Stimulated activated CD4-positive, alpha-beta T cell treated with anti-CD3 and anti-CD28 coated beads, Interleukin-4, amount 100 ng/mL, for 4 hours (primary cell): Measurements from ENCODE around the gene PIGR.

Experiments
- DNase-seq, 2 experiments: peaks; one replicate each; pipeline ENCODE4 v3.0.0-alpha.2; 2020

PIGR gene

GRCh38 chr1:206887701-206888100, 58.6 kb downstream of the PIGR start:
- DNase-seq: no peak

GRCh38 chr1:206886831-206887230, 59.4 kb downstream of the PIGR start:
- DNase-seq: no peak

- no peak for DNase-seq
Measured at GRCh38 chr1:206885341-206886060, 60.8 kb downstream of the PIGR start.

GRCh38 chr1:206883876-206884275, 62.4 kb downstream of the PIGR start:
- DNase-seq: no peak

- no peak for DNase-seq
Measured at GRCh38 chr1:206883160-206883559, 63.1 kb downstream of the PIGR start.

- no peak for DNase-seq
Measured at GRCh38 chr1:206882555-206882954, 63.7 kb downstream of the PIGR start.

- DNase-seq: no peak
Measured at GRCh38 chr1:206880314-206880713, 66.0 kb downstream of the PIGR start.
